ENCODE measurements around the gene TNC. TPM values are rescaled to one million over a fixed set of nuclear protein-coding genes. Genes with fewer than 3 reads are reported as not detected.
A peak's percentile ranks its signal among the peaks of the same experiment; 100 is the strongest.

Gene TNC
- polyA plus RNA-seq, 1 of the 3 experiments (the other 2 are of a cell fraction) = 805 TPM

GRCh38 chr9:115033800-115034199 is 84.2 kb downstream of the TNC start:
- POLR2A ChIA-PET = no interaction called here
- no peaks in the 10 kb centered on the region for H3K9me3 ChIP-seq
- H3K79me2 ChIP-seq (ENCODE audit: insufficient read depth) = peaks cover 4% of the 10 kb centered on the region; the same call in 1 of the 2 replicates
- CTCF ChIA-PET = interaction anchor here (1.6 kb wide), 1 partner anchor 353 kb away, joined by 4 read pairs; no protein-coding TSS in a partner anchor
- H3K9me2 ChIP-seq = no peaks in the 10 kb centered on the region
- peaks cover 53% of the 10 kb centered on the region for H3F3A ChIP-seq (replicated peaks; ENCODE audit: insufficient read depth)
- 86% methylated on average over 2 of the region's 2 CpGs for WGBS (ENCODE audit: low lambda C conversion rate)
- peaks cover 0 to 21% of the 10 kb centered on the region in 2 experiments for H3K4me1 ChIP-seq (ENCODE audit: control insufficient read depth in 1 of 2, insufficient read depth in 2 of 2, low read depth in 1 of 2, low read length in 1 of 2)
- no peak overlapping the region for H2AFZ ChIP-seq (ENCODE audit: low read depth)
- H3K27ac ChIP-seq (ENCODE audit: low read depth in 2 of 2, low read length in 1 of 2) = peak overlapping the region; percentile 68 to 80; a peak in 2 of 4 replicates
- peaks cover 80 to 84% of the 10 kb centered on the region in 2 experiments for H3K36me3 ChIP-seq (replicated peaks in 1 of 2; ENCODE audit: control insufficient read depth in 1 of 2, insufficient read depth in 2 of 2, low read length in 1 of 2)
- no peak overlapping the region for H3K4me2 ChIP-seq
- no peak overlapping the region for H3K4me3 ChIP-seq (ENCODE audit: low read depth in 2 of 2, low read length in 1 of 2)
- DNase-seq = no peak
- TF ChIP-seq EZH2phosphoT487 (IDR thresholded peaks at IDR 0.05; ENCODE audit: borderline replicate concordance, low read depth) (no peak), TCF12 (IDR thresholded peaks at IDR 0.05) (no peak), TAF1 (IDR thresholded peaks at IDR 0.05; ENCODE audit: borderline replicate concordance, low read depth, low read length) (no peak), FOXJ3 (CRISPR knock-in tag; IDR thresholded peaks at IDR 0.05) (no peak)
- H3K27me3 ChIP-seq (ENCODE audit: insufficient read depth) = no peaks in the 10 kb centered on the region
- no peaks in the 10 kb centered on the region for H4K20me1 ChIP-seq (ENCODE audit: insufficient read depth)
- H3K9ac ChIP-seq = no peak overlapping the region

- peaks cover 0 to 21% of the 10 kb centered on the region in 2 experiments for H3K4me1 ChIP-seq (ENCODE audit: control insufficient read depth in 1 of 2, insufficient read depth in 2 of 2, low read depth in 1 of 2, low read length in 1 of 2)
- ChIA-PET CTCF (interaction anchor here (0.6 to 1.6 kb wide), 4 partner anchors 9 to 351 kb away, joined by 3 to 4 read pairs (median 3); no protein-coding TSS in a partner anchor), POLR2A (no interaction called here)
- WGBS (ENCODE audit: low lambda C conversion rate) = 89% methylated on average over 1 of the region's 1 CpG
- H2AFZ ChIP-seq (ENCODE audit: low read depth) = no peak overlapping the region
- peaks cover 84 to 86% of the 10 kb centered on the region in 2 experiments for H3K36me3 ChIP-seq (replicated peaks in 1 of 2; ENCODE audit: control insufficient read depth in 1 of 2, insufficient read depth in 2 of 2, low read length in 1 of 2)
- peaks cover 49% of the 10 kb centered on the region for H3F3A ChIP-seq (replicated peaks; ENCODE audit: insufficient read depth)
- no peak for DNase-seq
- H3K79me2 ChIP-seq (ENCODE audit: insufficient read depth) = peaks cover 4% of the 10 kb centered on the region; the same call in 1 of the 2 replicates
- no peaks in the 10 kb centered on the region for H3K9me3 ChIP-seq
- H3K9ac ChIP-seq = no peak overlapping the region
- no peaks in the 10 kb centered on the region for H3K9me2 ChIP-seq
- no peak overlapping the region for H3K4me2 ChIP-seq
- no peak overlapping the region for H3K4me3 ChIP-seq (ENCODE audit: low read depth in 2 of 2, low read length in 1 of 2)
- H3K27me3 ChIP-seq (ENCODE audit: insufficient read depth) = no peaks in the 10 kb centered on the region
- TF ChIP-seq RCOR1 (IDR thresholded peaks at IDR 0.05; ENCODE audit: low read length) = no peak
- TF ChIP-seq USF1 (IDR thresholded peaks at IDR 0.05; ENCODE audit: borderline replicate concordance, low read depth) = no peak
- TF ChIP-seq TAF1 (IDR thresholded peaks at IDR 0.05; ENCODE audit: borderline replicate concordance, low read depth, low read length) = no peak
- no peak for TF ChIP-seq MEF2A (IDR thresholded peaks at IDR 0.05; ENCODE audit: borderline replicate concordance, low read depth)
- TF ChIP-seq ZBTB33 (IDR thresholded peaks at IDR 0.05; ENCODE audit: borderline replicate concordance, low read depth) = no peak
- TF ChIP-seq NRF1 (IDR thresholded peaks at IDR 0.05; ENCODE audit: low read depth, low read length) = no peak
- no peak for TF ChIP-seq CHD2 (IDR thresholded peaks at IDR 0.05; ENCODE audit: low read length, partially characterized antibody)
- no peak for TF ChIP-seq EZH2phosphoT487 (IDR thresholded peaks at IDR 0.05; ENCODE audit: borderline replicate concordance, low read depth)
- TF ChIP-seq ELF1 (IDR thresholded peaks at IDR 0.05) = no peak
- TF ChIP-seq FOSL2 (IDR thresholded peaks at IDR 0.05; ENCODE audit: borderline replicate concordance, low read depth) = no peak
- TF ChIP-seq TEAD4 (IDR thresholded peaks at IDR 0.05; ENCODE audit: borderline replicate concordance, insufficient read depth) = no peak
- no peak for TF ChIP-seq JUND (IDR thresholded peaks at IDR 0.05)
- TF ChIP-seq EP300 (IDR thresholded peaks at IDR 0.05; ENCODE audit: borderline replicate concordance in 1 of 2, low read depth in 1 of 2, low read length in 1 of 2) = no peak
- TF ChIP-seq FOXM1 (IDR thresholded peaks at IDR 0.05; ENCODE audit: low read depth) = no peak
- no peak for TF ChIP-seq USF2 (IDR thresholded peaks at IDR 0.05; ENCODE audit: borderline replicate concordance, low read depth, low read length)
- no peak for TF ChIP-seq IRF3 (IDR thresholded peaks at IDR 0.05; ENCODE audit: low read depth, low read length)
- H3K27ac ChIP-seq (ENCODE audit: low read depth in 2 of 2, low read length in 1 of 2) = no peak overlapping the region
- no peaks in the 10 kb centered on the region for H4K20me1 ChIP-seq (ENCODE audit: insufficient read depth)
These were observed 85.7 kb downstream of the TNC start for GRCh38 chr9:115032296-115032695.

Data from SK-N-SH (cell line).